HUES64 (cell line): ENCODE data around the gene LOXL1.

Experiments used
- H3K27ac ChIP-seq: 2 replicates; pipeline ENCODE4 v1.7.0; 2013; ENCODE audit warnings: low read depth, low read length, inconsistent platforms
- H3K27me3 ChIP-seq: 2 replicates; pipeline ENCODE4 v1.6.1; 2013; ENCODE audit warnings: mild to moderate bottlenecking, low read length; ENCODE audit not compliant: insufficient read depth
- H3K36me3 ChIP-seq: 2 replicates; pipeline ENCODE4 v1.6.1; 2013; ENCODE audit warnings: mild to moderate bottlenecking, low read length; ENCODE audit not compliant: insufficient read depth
- H3K4me1 ChIP-seq: 2 replicates; pipeline ENCODE4 v1.6.1; 2013; ENCODE audit warnings: mild to moderate bottlenecking, low read length, moderate library complexity; ENCODE audit not compliant: insufficient read depth
- H3K4me3 ChIP-seq: 2 replicates; pipeline ENCODE4 v1.5.1; 2013; ENCODE audit warnings: mild to moderate bottlenecking, low read length, moderate library complexity
- H3K9ac ChIP-seq: 2 replicates; pipeline ENCODE4 v1.6.1; 2013; ENCODE audit warnings: mild to moderate bottlenecking, low read depth, low read length
- H3K9me3 ChIP-seq: 2 replicates; pipeline ENCODE4 v1.6.1; 2013; ENCODE audit warnings: low read depth, low read length; ENCODE audit not compliant: insufficient read depth
- WGBS: fragments of 150-250, 120-280 bp; methylation state at CpG from one replicate; pipeline ENCODE4 v1.1.7; 2013; ENCODE audit warnings: missing lambda C conversion rate; 5-methylcytosine and 5-hydroxymethylcytosine counted together

LOXL1 gene

GRCh38 chr15:73951601-73952000, 25.3 kb downstream of the LOXL1 start:
- peak overlapping the region; percentile 15; the same call in 1 of the 2 replicates for H3K9ac ChIP-seq
- no peaks in the 10 kb centered on the region for H3K27me3 ChIP-seq
- H3K9me3 ChIP-seq: no peaks in the 10 kb centered on the region
- no peak overlapping the region for H3K4me3 ChIP-seq
- no peak overlapping the region for H3K27ac ChIP-seq
- 46% methylated on average over 12 of the region's 13 CpGs for WGBS
- H3K36me3 ChIP-seq: no peaks in the 10 kb centered on the region
- H3K4me1 ChIP-seq: peaks cover 12% of the 10 kb centered on the region

DNA sequence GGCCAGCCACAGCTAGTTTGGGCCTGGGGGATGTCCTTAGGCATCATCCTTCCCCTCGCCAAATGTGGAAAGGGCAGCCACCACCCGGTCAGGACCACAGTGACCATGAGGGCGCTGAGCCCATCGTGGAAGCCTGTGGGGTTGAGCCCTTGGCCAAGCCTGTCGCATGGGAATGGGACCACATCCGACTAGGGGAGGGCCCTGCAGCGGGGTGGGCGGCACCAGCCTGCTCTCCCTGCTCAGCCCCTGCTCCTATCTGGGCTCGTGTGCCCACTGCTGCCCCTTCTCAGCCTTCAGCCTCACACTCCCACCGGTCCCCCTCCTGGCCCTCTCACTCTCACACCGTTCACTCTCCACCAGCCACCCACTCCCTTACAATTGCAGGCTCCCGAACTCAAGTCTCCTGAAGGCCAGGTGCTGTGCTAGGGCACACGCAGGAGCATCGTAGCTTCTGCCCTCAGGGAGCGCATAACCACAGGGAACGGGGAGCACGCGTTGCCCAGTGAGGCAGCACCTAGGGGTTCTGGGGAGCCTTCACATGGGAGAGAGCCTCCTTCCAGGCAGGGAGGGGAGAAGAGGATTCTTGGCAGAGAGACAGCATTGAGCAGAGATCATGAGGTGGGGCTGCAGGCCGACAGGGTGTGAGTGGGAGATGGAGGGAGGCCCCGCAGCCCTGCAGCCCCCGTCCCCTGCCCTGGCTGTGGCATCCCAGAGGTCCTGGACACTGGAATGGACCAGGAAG, 26.1 kb downstream of the LOXL1 start:
- no peak overlapping the region for H3K9ac ChIP-seq
- no peak overlapping the region for H3K4me3 ChIP-seq
- H3K27me3 ChIP-seq: no peaks in the 10 kb centered on the region
- WGBS: 91% methylated on average over 21 of the region's 21 CpGs
- no peak overlapping the region for H3K27ac ChIP-seq
- no peaks in the 10 kb centered on the region for H3K36me3 ChIP-seq
- peaks cover 12% of the 10 kb centered on the region for H3K4me1 ChIP-seq
- no peaks in the 10 kb centered on the region for H3K9me3 ChIP-seq

DNA sequence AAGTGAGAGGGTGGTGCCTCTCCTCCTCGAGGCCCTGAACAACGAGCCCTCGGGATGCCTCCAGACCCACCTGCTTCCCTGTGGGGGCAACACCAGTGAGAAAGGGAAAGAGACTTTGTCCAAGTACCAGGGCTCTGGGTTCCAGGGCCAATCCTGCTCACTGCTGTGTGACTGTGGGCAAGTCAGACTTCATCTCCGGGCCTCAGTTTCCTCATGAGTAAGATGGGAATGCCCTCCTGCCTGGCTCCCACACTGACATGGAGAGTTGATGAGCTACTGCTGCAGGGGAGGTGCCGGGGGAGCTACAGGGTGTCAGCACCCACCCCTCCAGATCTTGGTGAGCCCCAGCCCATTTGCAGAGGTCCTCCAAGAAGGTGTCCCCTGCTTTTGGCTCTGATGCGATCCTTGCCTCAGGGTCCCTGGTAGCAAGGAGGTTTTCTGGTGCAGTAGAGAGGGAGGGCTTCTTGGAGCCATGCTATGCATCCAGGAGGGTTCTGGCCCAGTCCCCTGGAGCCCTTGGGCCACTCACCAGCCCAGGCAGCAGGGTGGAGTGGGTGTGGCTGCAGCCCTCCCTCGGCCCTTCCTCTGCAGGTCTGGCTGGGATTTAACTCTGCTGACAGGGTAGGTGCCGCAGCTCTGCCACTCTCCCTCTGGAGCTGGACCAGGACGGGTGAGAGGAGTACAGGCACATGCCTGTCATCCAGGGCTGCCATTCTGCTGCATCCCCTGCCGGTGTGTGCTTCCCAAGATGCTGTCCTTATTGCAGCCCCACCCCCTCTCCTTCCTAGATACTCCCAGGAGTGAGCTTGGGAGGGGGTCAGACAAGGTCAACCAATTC, 26.9 kb downstream of the LOXL1 start:
- Histone ChIP-seq H3K27me3 (no peaks in the 10 kb centered on the region), H3K9ac (no peak overlapping the region), H3K9me3 (no peaks in the 10 kb centered on the region), H3K4me1 (peaks cover 12% of the 10 kb centered on the region), H3K27ac (no peak overlapping the region), H3K36me3 (no peaks in the 10 kb centered on the region), H3K4me3 (no peak overlapping the region)
- 89% methylated on average over 10 of the region's 10 CpGs for WGBS

DNA sequence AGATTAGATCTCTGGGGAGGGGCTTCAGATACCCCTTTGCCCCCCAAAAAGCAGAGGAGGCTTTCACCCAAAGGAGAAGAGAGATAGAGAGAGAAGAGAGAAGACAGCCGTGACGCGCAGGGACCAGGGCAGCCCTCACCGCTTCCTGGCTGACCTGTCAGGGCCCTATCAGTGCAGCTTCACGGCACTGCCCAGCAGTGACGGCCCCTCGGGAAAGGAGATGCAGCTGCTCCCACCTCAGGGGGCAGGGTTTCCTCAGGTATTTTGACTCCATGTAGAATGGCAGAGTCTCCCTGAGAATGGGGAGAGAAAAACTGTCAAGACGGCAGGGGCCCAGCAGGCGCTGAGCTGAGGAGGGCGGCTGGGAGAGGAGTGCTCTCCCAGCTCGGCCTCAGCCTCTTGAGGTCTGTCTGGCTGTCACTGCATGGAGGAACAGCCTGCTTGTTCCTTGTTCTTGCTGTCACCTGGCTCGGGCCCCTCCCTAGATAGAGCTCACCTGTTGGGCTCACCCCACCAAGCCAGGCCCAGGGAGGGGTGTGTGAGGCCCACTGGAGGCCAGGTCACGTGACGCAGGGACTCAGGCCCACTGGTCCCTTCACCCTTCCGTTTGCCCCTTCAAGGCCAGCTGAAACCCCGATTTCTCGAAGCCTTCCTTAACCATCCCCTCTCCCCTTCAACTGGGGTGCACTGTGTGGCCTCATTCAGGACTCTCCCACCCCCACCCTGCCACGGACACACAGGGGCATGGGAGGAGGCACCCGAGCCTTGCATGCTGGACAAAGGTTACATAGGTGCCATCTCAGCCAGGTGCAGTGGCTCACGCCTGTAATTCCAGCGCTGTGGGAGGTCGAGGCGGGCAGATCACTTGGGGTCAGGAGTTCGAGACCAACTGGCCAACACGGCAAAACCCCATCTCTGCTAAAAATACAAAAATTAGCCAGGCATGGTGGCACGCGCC, 28.2 kb downstream of the LOXL1 start:
- Histone ChIP-seq H3K27ac (no peak overlapping the region), H3K9ac (no peak overlapping the region), H3K4me1 (peaks cover 12% of the 10 kb centered on the region), H3K9me3 (no peaks in the 10 kb centered on the region), H3K36me3 (no peaks in the 10 kb centered on the region), H3K27me3 (no peaks in the 10 kb centered on the region), H3K4me3 (no peak overlapping the region)
- 89% methylated on average over 27 of the region's 27 CpGs for WGBS

GRCh38 chr15:73955326-73955725, 29.1 kb downstream of the LOXL1 start:
- no peak overlapping the region for H3K9ac ChIP-seq
- H3K27me3 ChIP-seq: no peaks in the 10 kb centered on the region
- H3K4me3 ChIP-seq: no peak overlapping the region
- no peak overlapping the region for H3K27ac ChIP-seq
- no peaks in the 10 kb centered on the region for H3K9me3 ChIP-seq
- WGBS: 94% methylated on average over 4 of the region's 4 CpGs
- H3K4me1 ChIP-seq: peaks cover 12% of the 10 kb centered on the region
- H3K36me3 ChIP-seq: no peaks in the 10 kb centered on the region

GRCh38 chr15:73955861-73956742, 29.8 kb downstream of the LOXL1 start:
- no peak overlapping the region for H3K27ac ChIP-seq

DNA sequence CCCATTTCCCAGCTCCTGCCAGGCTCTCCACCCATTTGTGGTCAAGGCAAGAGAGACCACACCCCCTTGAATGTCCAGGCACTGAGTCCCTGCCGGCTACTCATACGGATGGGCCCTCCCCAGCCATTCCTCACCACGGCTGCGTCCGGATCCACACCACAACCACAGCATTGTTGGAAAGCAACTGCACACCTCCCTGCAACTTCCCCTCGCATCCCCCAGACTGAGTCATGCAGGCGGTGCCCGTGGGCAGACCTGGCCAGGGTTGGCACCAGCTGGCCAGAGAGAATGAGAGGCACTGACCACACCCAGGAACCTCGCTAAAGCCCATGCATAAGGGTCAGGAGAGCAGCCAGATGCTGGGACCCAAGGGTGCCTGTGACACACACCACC, 30.5 kb downstream of the LOXL1 start:
- Histone ChIP-seq H3K27me3 (no peaks in the 10 kb centered on the region), H3K27ac (no peak overlapping the region), H3K4me1 (peaks cover 4% of the 10 kb centered on the region; the same call in 1 of the 2 replicates), H3K4me3 (no peak overlapping the region), H3K36me3 (no peaks in the 10 kb centered on the region), H3K9me3 (no peaks in the 10 kb centered on the region), H3K9ac (no peak overlapping the region)
- WGBS: 93% methylated on average over 9 of the region's 9 CpGs

More at GRCh38 chr15:73955861-73956742, 29.8 kb downstream of the LOXL1 start:
- Histone ChIP-seq H3K9ac (no peak overlapping the region), H3K4me1 (peaks cover 9% of the 10 kb centered on the region), H3K9me3 (no peaks in the 10 kb centered on the region), H3K27me3 (no peaks in the 10 kb centered on the region), H3K4me3 (no peak overlapping the region), H3K36me3 (no peaks in the 10 kb centered on the region)
- WGBS: 92% methylated on average over 12 of the region's 12 CpGs

GRCh38 chr15:73957276-73957675, 31.0 kb downstream of the LOXL1 start:
- H3K36me3 ChIP-seq: no peaks in the 10 kb centered on the region
- H3K9me3 ChIP-seq: no peaks in the 10 kb centered on the region
- 87% methylated on average over 8 of the region's 8 CpGs for WGBS
- no peak overlapping the region for H3K27ac ChIP-seq
- H3K4me3 ChIP-seq: no peak overlapping the region
- H3K27me3 ChIP-seq: no peaks in the 10 kb centered on the region
- H3K9ac ChIP-seq: no peak overlapping the region
- no peaks in the 10 kb centered on the region for H3K4me1 ChIP-seq

DNA sequence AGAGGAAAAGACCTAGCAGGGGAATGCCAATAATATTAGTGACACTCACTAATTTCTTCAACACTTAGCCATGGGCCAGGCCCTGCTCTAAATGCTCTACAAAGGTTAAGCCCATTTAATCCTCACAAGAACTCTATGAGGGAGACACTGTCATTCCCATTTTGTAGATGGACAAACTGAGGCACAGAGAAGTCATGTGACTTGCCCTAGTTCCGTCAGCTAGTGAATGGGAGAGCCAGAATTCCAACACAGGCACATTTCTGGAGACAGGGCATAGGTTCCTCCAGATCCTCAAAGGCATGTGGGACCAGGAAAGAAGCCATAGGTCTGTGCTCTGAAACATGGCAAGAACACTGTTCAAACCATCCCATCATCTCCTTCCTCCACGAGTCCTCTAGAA, 31.5 kb downstream of the LOXL1 start:
- Histone ChIP-seq H3K27me3 (no peaks in the 10 kb centered on the region), H3K4me1 (no peaks in the 10 kb centered on the region), H3K9me3 (no peaks in the 10 kb centered on the region), H3K4me3 (no peak overlapping the region), H3K9ac (no peak overlapping the region), H3K27ac (no peak overlapping the region), H3K36me3 (no peaks in the 10 kb centered on the region)
- WGBS: 95% methylated on average over 2 of the region's 2 CpGs

DNA sequence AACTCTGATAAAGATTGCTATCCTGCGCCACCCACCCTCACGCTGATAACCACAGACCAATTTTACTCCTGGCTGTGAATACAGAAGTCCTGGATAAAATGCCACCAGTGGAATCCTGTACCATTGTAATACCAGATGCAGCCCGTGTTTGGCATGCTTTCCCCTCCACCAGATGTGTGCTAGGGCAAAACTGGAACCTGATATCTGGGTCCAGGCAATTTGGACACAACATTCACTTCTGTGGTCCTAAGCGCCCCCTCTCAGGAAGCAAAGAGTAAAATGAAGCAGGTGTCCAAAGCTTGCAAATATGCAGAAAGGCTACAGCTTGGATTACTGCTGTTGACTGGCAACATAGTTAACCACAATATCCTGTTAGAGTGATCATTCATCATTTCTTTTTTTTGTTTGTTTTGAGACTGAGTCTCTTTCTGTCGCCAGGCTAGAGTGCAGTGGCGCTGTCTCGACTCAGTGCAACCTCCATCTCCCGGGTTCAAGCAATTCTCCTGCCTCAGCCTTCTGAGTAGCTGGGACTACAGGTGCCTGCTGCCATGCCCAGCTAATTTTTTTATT, 32.8 kb downstream of the LOXL1 start:
- WGBS: 90% methylated on average over 8 of the region's 8 CpGs
- Histone ChIP-seq H3K27ac (no peak overlapping the region), H3K36me3 (no peaks in the 10 kb centered on the region), H3K9ac (no peak overlapping the region), H3K4me3 (no peak overlapping the region), H3K9me3 (no peaks in the 10 kb centered on the region), H3K27me3 (no peaks in the 10 kb centered on the region), H3K4me1 (no peaks in the 10 kb centered on the region)
